Fibroblast of lung (primary cell): ENCODE data around the gene WDR36.

ENCODE experiments used
- EZH2 ChIP-seq: IDR thresholded peaks from 2 replicates; pipeline ENCODE4 v1.5.1; 2012; ENCODE audit warnings: low read length, control low read depth, mild to moderate bottlenecking; ENCODE audit errors: missing control alignments
- TF ChIP-seq, protein P1 (sequence below), 2 donors: IDR thresholded peaks in 1 of 2; conservative IDR thresholded peaks in 1 of 2; 1 replicate in 1 of 2; 2 replicates in 1 of 2; pipeline ENCODE4 v1.5.1; 2011 to 2012; ENCODE audit warnings: low read length in 2 of 2, control low read depth in 1 of 2, inconsistent platforms in 1 of 2, low read depth in 1 of 2, mild to moderate bottlenecking in 1 of 2

DNA sequence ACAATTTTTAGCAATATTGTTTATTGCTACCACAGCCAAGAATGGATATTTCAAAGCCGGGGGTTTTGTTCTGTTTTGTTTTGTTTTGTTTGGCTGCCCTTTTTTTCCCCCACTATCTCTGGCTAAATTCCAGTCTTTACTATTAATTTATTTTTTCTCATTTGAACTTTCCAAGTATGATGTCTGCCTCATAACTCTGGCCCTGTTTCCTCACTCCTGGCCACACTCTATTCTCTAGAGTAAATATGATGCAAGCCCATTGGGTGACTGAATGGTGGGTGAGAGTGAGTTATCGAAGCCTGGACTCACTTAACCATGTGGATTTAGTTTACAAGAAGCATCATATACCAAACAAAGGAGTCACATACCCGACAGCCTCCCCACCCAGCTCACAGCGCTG lies 41.9 kb downstream of the WDR36 start:
- TF ChIP-seq, protein P1, sequence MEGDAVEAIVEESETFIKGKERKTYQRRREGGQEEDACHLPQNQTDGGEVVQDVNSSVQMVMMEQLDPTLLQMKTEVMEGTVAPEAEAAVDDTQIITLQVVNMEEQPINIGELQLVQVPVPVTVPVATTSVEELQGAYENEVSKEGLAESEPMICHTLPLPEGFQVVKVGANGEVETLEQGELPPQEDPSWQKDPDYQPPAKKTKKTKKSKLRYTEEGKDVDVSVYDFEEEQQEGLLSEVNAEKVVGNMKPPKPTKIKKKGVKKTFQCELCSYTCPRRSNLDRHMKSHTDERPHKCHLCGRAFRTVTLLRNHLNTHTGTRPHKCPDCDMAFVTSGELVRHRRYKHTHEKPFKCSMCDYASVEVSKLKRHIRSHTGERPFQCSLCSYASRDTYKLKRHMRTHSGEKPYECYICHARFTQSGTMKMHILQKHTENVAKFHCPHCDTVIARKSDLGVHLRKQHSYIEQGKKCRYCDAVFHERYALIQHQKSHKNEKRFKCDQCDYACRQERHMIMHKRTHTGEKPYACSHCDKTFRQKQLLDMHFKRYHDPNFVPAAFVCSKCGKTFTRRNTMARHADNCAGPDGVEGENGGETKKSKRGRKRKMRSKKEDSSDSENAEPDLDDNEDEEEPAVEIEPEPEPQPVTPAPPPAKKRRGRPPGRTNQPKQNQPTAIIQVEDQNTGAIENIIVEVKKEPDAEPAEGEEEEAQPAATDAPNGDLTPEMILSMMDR (conservative IDR thresholded peaks at IDR 0.05 in 1 of 2, IDR thresholded peaks at IDR 0.05 in 1 of 2; ENCODE audit: low read depth in 1 of 2, low read length in 2 of 2): no peak
- TF ChIP-seq EZH2: no peak
